ACHN (cell line): ENCODE measurements around the gene CASKIN1.
"Not testable (repeated sequence)": the region's sequence is repeated elsewhere in the genome, so short reads cannot be mapped to it uniquely, and the experiment has no call there.

Source experiments
- DNase-seq: peaks from one replicate; pipeline ENCODE4 v3.0.0-alpha.2; 2015
- in situ Hi-C: cut with HindIII; loops from 2 replicates; pipeline ENCODE4 v1.10.0; 2017; ENCODE audit warnings: low sequenced_read_pairs, low pct_ligation_motif_present, low pct_unique_long_range_greater_than_20kb

Gene CASKIN1

DNA sequence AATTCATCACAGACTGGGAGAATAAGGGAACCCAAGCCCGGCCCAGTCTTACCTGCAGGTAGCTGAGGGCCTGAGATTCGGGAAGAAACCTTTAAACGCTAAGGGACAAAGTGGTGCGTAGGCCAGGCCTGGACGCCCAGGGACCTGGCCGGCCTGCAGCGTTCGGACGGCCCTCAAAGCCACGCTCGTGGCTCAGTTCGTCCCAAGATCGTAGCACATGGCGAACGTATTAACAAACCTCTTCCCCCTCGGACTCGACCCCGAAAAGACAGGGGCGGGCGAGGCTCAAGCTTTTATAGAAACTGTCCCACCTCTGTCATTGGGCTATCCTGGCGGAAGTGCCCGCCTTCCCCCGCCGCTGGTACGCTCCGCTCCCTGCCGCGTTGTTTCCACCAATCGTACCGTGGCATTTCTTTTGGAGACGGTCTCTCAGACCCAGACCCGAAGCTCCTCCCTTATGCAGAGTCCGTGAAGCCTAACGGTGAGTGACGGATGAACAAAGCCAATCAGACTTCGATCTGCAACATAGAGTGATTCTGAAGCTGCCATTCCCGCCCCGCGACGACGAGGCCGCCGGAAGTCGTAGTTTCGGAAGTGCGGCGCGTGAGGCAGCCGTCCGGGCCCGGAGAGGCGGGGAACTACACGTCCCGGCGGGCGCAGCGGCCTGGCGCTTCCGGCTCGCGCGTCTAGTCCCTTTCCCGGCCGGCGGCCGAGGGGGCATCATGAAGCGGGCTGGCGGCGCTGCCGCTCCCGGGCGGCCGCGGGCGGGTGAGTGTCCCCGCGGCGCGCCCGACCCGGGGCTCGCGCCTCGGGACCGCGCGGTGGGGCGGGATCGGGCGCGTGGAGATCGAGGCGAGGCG lies 41.1 kb downstream of the CASKIN1 start, which contains the start of gene TRAF7:
TSS of gene TRAF7 (plus strand) at position 692 of the 860 bp plus-strand sequence. CDS start 8,139 bp downstream, outside the sequence.
- in situ Hi-C loops: loop anchor here (25.0 kb wide), 1 partner anchor 307 kb away; the partner anchor contains the start of genes NTN3 and TEDC2
- DNase-seq: peak; percentile 100

DNA sequence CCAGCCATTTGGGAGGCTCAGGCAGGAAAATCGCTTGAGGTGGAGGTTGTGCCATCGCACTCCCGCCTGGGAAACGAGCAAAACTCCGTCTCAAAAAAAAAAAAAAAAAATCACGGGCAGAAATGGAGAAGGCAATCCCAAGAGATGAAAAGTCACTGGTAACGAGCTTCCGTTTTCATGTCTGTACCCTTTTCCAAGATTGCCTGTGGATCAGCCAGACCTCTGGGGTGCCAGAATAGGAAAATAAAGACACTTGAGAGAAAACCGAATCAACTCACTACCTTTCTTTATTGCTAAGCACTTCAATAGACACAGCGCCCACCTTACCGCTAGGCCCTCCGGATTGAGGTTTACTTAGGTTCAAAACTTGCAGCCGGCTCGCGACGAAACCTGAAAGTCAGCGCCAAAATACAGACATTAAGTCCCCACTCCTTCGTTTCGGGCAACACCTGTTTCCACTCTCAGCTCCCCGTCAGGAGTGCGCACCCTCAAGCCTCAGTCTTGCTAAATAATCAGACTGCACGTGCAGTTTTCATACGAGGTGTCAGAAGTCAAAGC lies 41.8 kb downstream of the CASKIN1 start:
- in situ Hi-C loops: loop anchor here (25.0 kb wide), 1 partner anchor 308 kb away; the partner anchor contains the start of genes NTN3 and TEDC2
- peak; percentile 21 for DNase-seq

- in situ Hi-C loops: loop anchor here (25.0 kb wide), 1 partner anchor 309 kb away; the partner anchor contains the start of genes NTN3 and TEDC2
- peak; percentile 21 for DNase-seq
These were observed 43.5 kb downstream of the CASKIN1 start for GRCh38 chr16:2152695-2153506.

DNA sequence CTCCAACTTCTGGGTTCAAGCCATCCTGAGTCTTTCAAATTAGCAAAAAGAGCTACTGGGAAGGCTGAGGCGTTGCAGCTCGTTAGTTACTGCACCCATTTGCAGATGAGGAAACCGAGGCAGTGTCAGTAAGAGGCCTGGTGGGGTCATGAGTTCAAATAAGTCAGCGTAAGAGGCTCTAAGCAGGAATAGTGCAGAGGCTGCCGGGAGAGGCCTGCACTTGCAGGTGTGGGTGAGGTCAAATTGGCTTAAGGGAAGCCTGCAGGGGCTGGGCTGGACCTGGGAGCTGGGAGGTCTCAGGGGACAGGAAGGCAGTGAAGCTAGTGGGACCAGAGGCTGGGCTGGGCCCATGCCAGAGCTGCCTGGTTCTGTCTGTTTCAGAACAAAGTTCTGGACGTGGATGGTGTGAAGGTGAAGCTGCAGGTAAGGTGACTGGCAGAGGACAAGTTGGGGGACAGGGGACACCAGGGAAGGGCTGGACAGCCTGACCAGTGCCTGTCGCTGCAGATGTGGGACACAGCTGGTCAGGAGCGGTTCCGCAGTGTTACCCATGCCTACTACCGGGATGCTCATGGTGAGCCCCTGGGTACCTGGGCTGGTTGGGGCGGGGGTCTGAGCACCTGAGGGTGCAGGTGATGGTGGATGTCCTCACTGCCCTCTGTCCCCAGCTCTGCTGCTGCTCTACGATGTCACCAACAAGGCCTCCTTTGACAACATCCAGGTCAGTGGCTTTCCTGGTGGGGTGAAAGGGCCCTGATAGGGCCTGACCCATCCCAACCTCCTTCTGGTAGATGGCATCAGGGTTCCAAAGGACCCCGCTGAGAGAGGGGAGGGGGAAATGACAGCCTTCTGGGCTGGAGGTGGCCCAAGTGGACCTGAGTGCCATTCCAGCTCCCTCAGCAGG lies 45.0 kb downstream of the CASKIN1 start:
- in situ Hi-C loops: loop anchor here (25.0 kb wide), 1 partner anchor 311 kb away; the partner anchor contains the start of genes NTN3 and TEDC2
- DNase-seq: peak; percentile 15

DNA sequence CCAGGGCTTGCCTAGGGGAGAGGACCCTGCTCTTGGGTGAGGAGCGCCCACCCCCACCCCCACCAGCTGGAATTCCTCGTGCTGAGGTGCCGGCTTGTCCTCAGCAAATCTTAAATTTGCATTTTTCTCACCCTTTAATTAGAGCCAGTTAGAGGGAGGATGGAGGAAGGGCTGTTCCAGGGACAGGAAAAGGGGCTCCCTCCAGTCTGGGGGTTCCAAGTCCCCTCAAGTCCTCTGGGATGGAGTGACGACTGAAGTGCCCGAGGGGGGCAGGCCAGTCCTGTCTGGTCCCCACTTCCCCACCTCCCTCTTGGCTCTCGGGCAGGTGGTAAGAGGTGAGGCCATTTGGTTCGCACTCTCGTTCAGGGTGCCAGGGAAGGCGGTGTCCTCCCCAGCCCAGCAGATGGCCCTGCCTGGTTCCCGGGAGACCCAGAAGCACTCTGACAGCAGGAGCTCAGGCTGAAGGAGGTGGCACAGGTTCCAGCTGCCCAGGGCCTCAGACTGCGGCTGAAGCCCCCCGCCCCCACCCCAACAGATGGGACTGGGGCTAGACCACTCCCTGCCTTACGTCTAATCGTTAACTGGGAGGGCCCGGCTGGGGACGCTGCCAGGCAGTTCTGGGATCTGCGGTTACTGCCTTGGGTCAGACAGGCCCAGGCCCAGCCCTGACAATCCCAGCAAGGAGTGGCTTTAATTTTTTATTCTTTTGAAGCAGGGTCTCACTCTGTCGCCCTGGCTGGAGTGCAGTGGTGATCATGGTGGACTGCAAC lies 45.8 kb downstream of the CASKIN1 start:
- DNase-seq: peak; percentile 38

DNA sequence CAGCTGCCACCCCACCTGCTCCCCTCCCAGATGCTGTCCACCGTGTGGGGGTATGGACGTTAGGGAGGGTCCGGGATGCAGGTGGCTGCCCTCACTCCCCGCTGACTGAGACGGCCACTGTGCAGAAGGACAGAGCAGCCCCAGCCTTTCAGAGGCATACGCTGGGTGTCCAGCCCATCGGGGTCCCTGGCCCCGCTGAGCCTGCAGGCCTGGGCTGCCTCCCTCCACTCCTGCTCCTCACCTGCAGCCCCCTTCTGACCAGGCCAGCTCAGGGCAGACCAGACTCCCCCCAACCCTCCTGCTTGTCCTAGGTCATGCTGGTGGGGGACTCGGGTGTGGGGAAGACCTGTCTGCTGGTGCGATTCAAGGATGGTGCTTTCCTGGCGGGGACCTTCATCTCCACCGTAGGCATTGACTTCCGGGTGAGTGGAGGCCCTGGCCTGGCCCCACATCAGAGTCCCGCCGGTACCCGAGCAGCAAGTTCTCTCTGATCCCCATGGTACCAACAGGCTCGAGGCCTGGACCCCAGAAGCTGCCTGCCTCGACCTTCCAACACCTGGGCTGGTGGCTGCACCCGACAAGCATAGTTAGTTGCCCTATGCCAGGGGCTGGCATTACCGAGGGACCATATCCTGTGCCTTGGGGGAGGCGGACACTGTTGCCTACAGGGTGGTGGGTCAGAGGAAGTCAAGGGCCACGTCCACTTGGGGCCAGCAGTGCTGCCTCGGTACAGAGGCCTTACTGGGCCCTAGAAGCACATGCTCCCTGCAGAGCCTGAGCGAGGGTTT lies 46.6 kb downstream of the CASKIN1 start:
- DNase-seq: peak; percentile 28
- in situ Hi-C loops: loop anchor here (25.0 kb wide), 1 partner anchor 312 kb away; the partner anchor contains the start of genes NTN3 and TEDC2

More for the DNA sequence above, 45.8 kb downstream of the CASKIN1 start:
- in situ Hi-C loops: loop anchor here (25.0 kb wide), 1 partner anchor 312 kb away; the partner anchor contains the start of genes NTN3 and TEDC2

DNA sequence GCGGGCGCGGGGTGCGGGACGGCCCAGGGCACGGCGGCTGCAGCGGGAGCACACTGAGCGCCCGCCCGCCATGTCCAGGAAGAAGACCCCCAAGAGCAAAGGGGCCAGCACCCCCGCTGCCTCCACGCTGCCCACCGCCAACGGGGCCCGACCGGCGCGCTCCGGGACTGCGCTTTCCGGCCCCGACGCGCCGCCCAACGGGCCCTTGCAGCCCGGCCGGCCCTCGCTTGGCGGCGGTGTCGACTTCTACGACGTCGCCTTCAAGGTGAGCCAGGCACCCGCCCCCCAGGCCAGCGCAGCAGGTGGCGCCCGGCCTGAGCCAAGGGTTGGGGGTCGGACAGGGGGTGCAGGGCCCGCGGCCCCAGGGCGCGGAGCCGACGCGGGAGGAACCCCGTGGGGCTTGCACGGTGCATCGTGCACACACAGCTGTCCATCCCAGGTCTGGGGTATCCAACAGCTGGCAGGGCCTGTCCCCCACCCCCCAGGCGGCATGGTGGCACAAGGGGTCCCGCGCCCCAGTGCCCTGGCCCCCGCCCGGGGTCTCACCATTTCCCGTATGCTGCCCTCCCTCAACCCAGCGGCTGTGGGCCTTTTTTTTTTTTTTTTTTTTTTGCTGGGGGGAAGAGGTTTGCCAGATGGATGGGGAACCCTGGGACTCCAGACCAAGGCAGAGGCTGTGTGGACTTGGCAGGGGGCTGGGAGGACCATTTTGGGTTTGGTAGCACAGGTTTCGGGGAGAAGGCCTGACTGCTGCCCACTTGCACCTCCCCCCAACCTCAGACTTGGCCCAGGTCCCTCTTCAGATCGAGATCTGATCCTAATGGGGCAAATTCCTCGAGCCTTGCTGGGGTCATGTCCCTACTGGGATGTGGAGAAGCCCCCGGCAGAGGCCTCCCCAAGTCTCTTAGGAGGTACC lies 47.4 kb downstream of the CASKIN1 start:
- in situ Hi-C loops: no loop called here
- peak; percentile 53 for DNase-seq

- peak; percentile 83 for DNase-seq
- in situ Hi-C loops: no loop called here
These were observed 48.3 kb downstream of the CASKIN1 start, which contains the start of gene RAB26 for GRCh38 chr16:2147981-2148671. Gene RAB26, plus strand, starts transcription at chr16:2148625. Its CDS starts 159 bp downstream, at chr16:2148784.

DNA sequence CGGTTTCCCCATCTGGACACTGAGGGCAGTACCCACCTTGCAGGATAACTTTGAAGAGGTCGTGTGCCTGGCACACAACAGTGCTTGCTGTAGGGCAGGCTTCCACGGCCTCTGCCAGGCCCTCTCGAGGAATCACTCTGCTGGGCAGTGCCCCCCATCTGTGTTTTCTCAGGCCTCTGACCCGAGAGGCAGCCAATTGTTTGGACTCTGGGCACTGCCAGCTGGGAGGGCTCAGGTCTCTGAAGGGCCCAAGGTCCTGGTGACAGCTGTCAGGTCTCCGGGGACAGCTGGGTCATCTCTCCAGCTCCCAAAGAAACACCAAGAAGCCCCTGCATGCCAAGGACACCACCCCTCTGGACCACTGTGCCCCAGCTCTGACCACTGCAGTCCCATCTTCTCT lies 49.0 kb downstream of the CASKIN1 start:
- in situ Hi-C loops: no loop called here
- no peak for DNase-seq

DNA sequence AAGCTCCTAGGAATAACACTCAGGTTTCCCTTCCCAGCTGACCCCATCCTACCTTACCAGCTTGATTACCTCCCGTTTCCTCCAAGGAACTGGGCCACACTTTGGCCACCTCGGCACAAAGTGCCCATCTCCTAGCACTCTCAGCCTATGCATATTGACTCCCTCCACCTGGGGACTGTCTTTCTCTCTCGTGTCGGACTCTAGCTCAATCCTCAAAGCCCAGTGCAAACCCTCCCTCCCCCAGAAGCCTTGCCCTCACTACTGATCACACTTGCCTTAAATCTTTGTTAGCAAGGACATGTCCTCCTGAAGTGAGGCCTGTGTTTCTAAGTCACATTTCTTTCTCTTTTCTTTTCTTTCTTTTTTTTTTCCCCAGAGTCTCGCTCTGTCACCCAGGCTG lies 50.6 kb downstream of the CASKIN1 start:
- in situ Hi-C loops: no loop called here
- no peak for DNase-seq

DNA sequence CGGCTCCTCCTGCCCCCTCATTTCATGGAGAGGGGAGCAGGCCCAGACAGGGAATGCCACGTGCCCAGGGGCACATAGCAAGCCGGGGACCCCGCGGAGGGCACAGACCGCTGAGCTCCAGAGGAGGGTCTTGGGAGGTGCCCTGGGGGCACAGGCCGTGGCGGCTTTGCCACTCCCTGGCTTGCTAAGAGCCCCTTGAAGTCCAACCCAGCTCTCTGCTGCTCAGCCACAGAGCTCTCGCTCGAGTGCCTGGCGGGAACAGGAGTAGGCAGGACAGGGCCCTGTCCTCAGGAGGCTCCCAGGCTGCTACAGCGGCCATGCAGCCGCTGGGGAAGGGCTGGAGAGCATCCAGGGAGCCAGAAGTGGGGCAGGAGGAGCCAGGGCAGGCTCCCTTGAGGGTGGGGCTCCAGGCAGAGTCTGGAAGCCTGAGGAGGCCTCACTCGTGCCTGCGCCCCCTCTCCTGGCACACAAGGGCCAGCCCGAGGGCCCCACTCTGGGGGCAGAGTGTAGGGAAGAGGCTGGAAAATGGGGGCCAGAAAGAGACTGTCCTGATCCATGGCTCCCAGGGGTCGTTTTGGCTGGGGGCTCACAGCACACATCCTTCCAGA lies 52.4 kb downstream of the CASKIN1 start:
- in situ Hi-C loops: no loop called here
- no peak for DNase-seq

GRCh38 chr16:2142942-2143877 lies 53.2 kb downstream of the CASKIN1 start:
- DNase-seq: no peak
- in situ Hi-C loops: no loop called here

GRCh38 chr16:2135770-2136490 lies 60.5 kb downstream of the CASKIN1 start, which contains the start of gene PKD1:
Gene PKD1, minus strand, starts transcription at chr16:2135898. Its CDS starts 209 bp downstream, at chr16:2135689.
- in situ Hi-C loops: not testable (repeated sequence)
- peak; percentile 90 for DNase-seq
